GM19328 (cell line): ENCODE measurements around the gene AGPAT3.

ENCODE experiments used
- ATAC-seq: cut with Tn5 transposase; IDR thresholded peaks from one replicate; pipeline ENCODE4 v1.9.1; 2021; ENCODE audit warnings: mild to moderate bottlenecking, moderate library complexity; ENCODE audit not compliant: unreplicated experiment

The AGPAT3 gene

GRCh38 chr21:43971992-43972255, 106.9 kb downstream of the AGPAT3 start:
- no peak for ATAC-seq

GRCh38 chr21:43972850-43973633, 108.0 kb downstream of the AGPAT3 start:
- ATAC-seq, result no peak

GRCh38 chr21:43973634-43973955, 108.6 kb downstream of the AGPAT3 start:
- ATAC-seq, result no peak

GRCh38 chr21:43974791-43975468, 109.9 kb downstream of the AGPAT3 start:
- no peak for ATAC-seq

- ATAC-seq, result no peak
These were observed 110.6 kb downstream of the AGPAT3 start for GRCh38 chr21:43975469-43976098.

- ATAC-seq, result no peak
These were observed 111.6 kb downstream of the AGPAT3 start for GRCh38 chr21:43976661-43977060.

GRCh38 chr21:43978060-43978459, 113.0 kb downstream of the AGPAT3 start:
- no peak for ATAC-seq

- ATAC-seq, result no peak
These were observed 114.6 kb downstream of the AGPAT3 start for GRCh38 chr21:43979654-43980053.

- ATAC-seq, result no peak
These were observed 116.3 kb downstream of the AGPAT3 start for GRCh38 chr21:43981151-43981870.

GRCh38 chr21:43981871-43982210, 116.8 kb downstream of the AGPAT3 start:
- no peak for ATAC-seq

- ATAC-seq, result no peak
These were observed 117.6 kb downstream of the AGPAT3 start for GRCh38 chr21:43982489-43983078.

GRCh38 chr21:43983390-43983789, 118.4 kb downstream of the AGPAT3 start:
- ATAC-seq, result no peak

- no peak for ATAC-seq
These were observed 118.9 kb downstream of the AGPAT3 start for GRCh38 chr21:43983860-43984420.

GRCh38 chr21:43984905-43985689, 120.1 kb downstream of the AGPAT3 start:
- ATAC-seq, result no peak

- ATAC-seq, result no peak
These were observed 120.7 kb downstream of the AGPAT3 start for GRCh38 chr21:43985690-43986251.

GRCh38 chr21:43986544-43987451, 121.8 kb downstream of the AGPAT3 start:
- ATAC-seq, result no peak

- ATAC-seq, result no peak
These were observed 122.5 kb downstream of the AGPAT3 start for GRCh38 chr21:43987509-43987908.

- ATAC-seq, result no peak
These were observed 123.0 kb downstream of the AGPAT3 start for GRCh38 chr21:43988016-43988415.
